Measurements from ENCODE around the gene BACH1.

- no peak for TF ChIP-seq CTCF (IDR thresholded peaks at IDR 0.05 in 8 of 11, conservative IDR thresholded peaks at IDR 0.05 in 3 of 11)
- TF ChIP-seq POLR2A (IDR thresholded peaks at IDR 0.05) = no peak
Observed at GRCh38 chr21:29305068-29305467, 6.3 kb downstream of the BACH1 start.
